Tibial nerve (tissue), 4 donors: Measurements from ENCODE around the gene NLRP12. TPM values are rescaled to one million over a fixed set of nuclear protein-coding genes. Genes with fewer than 3 reads are reported as not detected.
"Not testable (repeated sequence)": the region's sequence is repeated elsewhere in the genome, so short reads cannot be mapped to it uniquely, and the experiment has no call there.

Experiments
- DNase-seq, 2 donors: peaks; one replicate each; pipeline ENCODE4 v3.0.0-alpha.2; 2019; ENCODE audit warnings: low spot score in 2 of 2
- H3K27ac ChIP-seq, 4 donors: fragments of 200-600 bp; sonication (generic) in 3 of 4; one replicate each; pipeline ENCODE4 v1.5.1; 2017 to 2019; ENCODE audit warnings: mild to moderate bottlenecking in 1 of 4
- H3K27me3 ChIP-seq, 2 donors: fragments of 200-600 bp; sonication (generic) in 1 of 2; one replicate each; pipeline versions ENCODE4 v1.5.1 to v1.6.0; 2017 to 2019
- H3K36me3 ChIP-seq, 3 donors: fragments of 200-600 bp; sonication (generic); one replicate each; pipeline ENCODE4 v1.5.1; 2018 to 2019
- H3K4me1 ChIP-seq, 4 donors: fragments of 200-600 bp; sonication (generic) in 3 of 4; one replicate each; pipeline ENCODE4 v1.5.1; 2017 to 2019
- H3K4me3 ChIP-seq, 4 donors: fragments of 200-600 bp; sonication (generic) in 3 of 4; one replicate each; pipeline ENCODE4 v1.5.1; 2017 to 2019; ENCODE audit warnings: mild to moderate bottlenecking in 1 of 4, moderate library complexity in 1 of 4
- H3K9me3 ChIP-seq, 4 donors: fragments of 200-600 bp; sonication (generic) in 3 of 4; one replicate each; pipeline ENCODE4 v1.5.1; 2017 to 2019
- EP300 ChIP-seq, 2 donors: sonication (generic); formaldehyde crosslinking; IDR thresholded peaks; one replicate each; pipeline ENCODE4 v1.6.1; 2017; ENCODE audit warnings: antibody characterized with exemption in 2 of 2, mild to moderate bottlenecking in 1 of 2
- POLR2A ChIP-seq, 2 donors: fragments of 450-650 bp; IDR thresholded peaks; one replicate each; pipeline ENCODE4 v1.6.1; 2017; ENCODE audit warnings: antibody characterized with exemption in 2 of 2, mild to moderate bottlenecking in 2 of 2, moderate library complexity in 2 of 2
- WGBS, 2 donors: methylation state at CpG; one replicate each; pipeline ENCODE4 v1.1.5; 2018; 5-methylcytosine and 5-hydroxymethylcytosine counted together
- total RNA-seq, 4 donors: library from RNA; depleted of rRNA; stranded (reverse); fragments of >200 nt; gene quantifications; one replicate each; pipeline ENCODE4 v1.1.0, GENCODE V29; 2016
- TF ChIP-seq, protein P1 (sequence below), 5 experiments: fragments of 200-600 bp in 3 of 5; fragments of 450-650 bp in 2 of 5; sonication (generic) in 3 of 5; IDR thresholded peaks; one replicate each; pipeline ENCODE4 v1.5.1; 2016 to 2019; ENCODE audit warnings: antibody characterized with exemption in 5 of 5, mild to moderate bottlenecking in 3 of 5, moderate library complexity in 2 of 5

Gene NLRP12, protein sequence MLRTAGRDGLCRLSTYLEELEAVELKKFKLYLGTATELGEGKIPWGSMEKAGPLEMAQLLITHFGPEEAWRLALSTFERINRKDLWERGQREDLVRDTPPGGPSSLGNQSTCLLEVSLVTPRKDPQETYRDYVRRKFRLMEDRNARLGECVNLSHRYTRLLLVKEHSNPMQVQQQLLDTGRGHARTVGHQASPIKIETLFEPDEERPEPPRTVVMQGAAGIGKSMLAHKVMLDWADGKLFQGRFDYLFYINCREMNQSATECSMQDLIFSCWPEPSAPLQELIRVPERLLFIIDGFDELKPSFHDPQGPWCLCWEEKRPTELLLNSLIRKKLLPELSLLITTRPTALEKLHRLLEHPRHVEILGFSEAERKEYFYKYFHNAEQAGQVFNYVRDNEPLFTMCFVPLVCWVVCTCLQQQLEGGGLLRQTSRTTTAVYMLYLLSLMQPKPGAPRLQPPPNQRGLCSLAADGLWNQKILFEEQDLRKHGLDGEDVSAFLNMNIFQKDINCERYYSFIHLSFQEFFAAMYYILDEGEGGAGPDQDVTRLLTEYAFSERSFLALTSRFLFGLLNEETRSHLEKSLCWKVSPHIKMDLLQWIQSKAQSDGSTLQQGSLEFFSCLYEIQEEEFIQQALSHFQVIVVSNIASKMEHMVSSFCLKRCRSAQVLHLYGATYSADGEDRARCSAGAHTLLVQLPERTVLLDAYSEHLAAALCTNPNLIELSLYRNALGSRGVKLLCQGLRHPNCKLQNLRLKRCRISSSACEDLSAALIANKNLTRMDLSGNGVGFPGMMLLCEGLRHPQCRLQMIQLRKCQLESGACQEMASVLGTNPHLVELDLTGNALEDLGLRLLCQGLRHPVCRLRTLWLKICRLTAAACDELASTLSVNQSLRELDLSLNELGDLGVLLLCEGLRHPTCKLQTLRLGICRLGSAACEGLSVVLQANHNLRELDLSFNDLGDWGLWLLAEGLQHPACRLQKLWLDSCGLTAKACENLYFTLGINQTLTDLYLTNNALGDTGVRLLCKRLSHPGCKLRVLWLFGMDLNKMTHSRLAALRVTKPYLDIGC
- 1 to 10 TPM in 2 of 4 donors, under 1 TPM in 2; 0.42 to 2.9 (median 1.2) TPM for total RNA-seq

GRCh38 chr19:53824134-53824611, at the start of gene NLRP12:
NLRP12 (minus strand) TSS chr19:53824314; CDS start chr19:53824174, 140 bp downstream.
- Histone ChIP-seq H3K4me1 (no peaks in the 10 kb centered on the region), H3K27me3 (no peaks in the 10 kb centered on the region), H3K4me3 (peak within 1 kb of the TSS in 1 of 4 donors; percentile 15), H3K36me3 (no peaks in the 10 kb centered on the region), H3K9me3 (no peaks in the 10 kb centered on the region), H3K27ac (no peak within 1 kb of the TSS)
- TF ChIP-seq POLR2A (IDR thresholded peaks at IDR 0.05) = no peak
- peak; percentile 11 to 62 for TF ChIP-seq EP300 (IDR thresholded peaks at IDR 0.05)
- DNase-seq = peak in 1 of 2 donors; percentile 39
- 54 to 69% methylated on average over 14 of the region's 14 CpGs for WGBS, 2 donors

GRCh38 chr19:53872762-53873161, 48.6 kb upstream of the NLRP12 start:
- Histone ChIP-seq H3K4me3 (no peak overlapping the region), H3K27me3 (no peaks in the 10 kb centered on the region), H3K9me3 (no peaks in the 10 kb centered on the region), H3K36me3 (peaks cover 0 to 47% (median 8%) of the 10 kb centered on the region in 3 donors), H3K4me1 (peaks cover 0 to 47% (median 3%) of the 10 kb centered on the region in 4 donors), H3K27ac (no peak overlapping the region)
- WGBS, 2 donors = 75 to 78% methylated on average over 6 of the region's 6 CpGs
- DNase-seq = no peak
- TF ChIP-seq, protein P1, sequence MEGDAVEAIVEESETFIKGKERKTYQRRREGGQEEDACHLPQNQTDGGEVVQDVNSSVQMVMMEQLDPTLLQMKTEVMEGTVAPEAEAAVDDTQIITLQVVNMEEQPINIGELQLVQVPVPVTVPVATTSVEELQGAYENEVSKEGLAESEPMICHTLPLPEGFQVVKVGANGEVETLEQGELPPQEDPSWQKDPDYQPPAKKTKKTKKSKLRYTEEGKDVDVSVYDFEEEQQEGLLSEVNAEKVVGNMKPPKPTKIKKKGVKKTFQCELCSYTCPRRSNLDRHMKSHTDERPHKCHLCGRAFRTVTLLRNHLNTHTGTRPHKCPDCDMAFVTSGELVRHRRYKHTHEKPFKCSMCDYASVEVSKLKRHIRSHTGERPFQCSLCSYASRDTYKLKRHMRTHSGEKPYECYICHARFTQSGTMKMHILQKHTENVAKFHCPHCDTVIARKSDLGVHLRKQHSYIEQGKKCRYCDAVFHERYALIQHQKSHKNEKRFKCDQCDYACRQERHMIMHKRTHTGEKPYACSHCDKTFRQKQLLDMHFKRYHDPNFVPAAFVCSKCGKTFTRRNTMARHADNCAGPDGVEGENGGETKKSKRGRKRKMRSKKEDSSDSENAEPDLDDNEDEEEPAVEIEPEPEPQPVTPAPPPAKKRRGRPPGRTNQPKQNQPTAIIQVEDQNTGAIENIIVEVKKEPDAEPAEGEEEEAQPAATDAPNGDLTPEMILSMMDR (IDR thresholded peaks at IDR 0.05) = no peak
- TF ChIP-seq EP300 (IDR thresholded peaks at IDR 0.05) (no peak), POLR2A (IDR thresholded peaks at IDR 0.05) (no peak)

- TF ChIP-seq POLR2A (IDR thresholded peaks at IDR 0.05) (no peak), EP300 (IDR thresholded peaks at IDR 0.05) (no peak)
- TF ChIP-seq, protein P1 (IDR thresholded peaks at IDR 0.05) = no peak
- H3K27ac ChIP-seq = peak overlapping the region in 1 of 4 donors; percentile 43
- no peak overlapping the region for H3K4me3 ChIP-seq
- no peak for DNase-seq
- peaks cover 0 to 57% (median 12%) of the 10 kb centered on the region in 4 donors for H3K4me1 ChIP-seq
- peaks cover 0 to 42% (median 8%) of the 10 kb centered on the region in 3 donors for H3K36me3 ChIP-seq
- H3K9me3 ChIP-seq = no peaks in the 10 kb centered on the region
- 44 to 61% methylated on average over 7 of the region's 7 CpGs for WGBS, 2 donors
- H3K27me3 ChIP-seq = no peaks in the 10 kb centered on the region
These were observed 47.3 kb upstream of the NLRP12 start for GRCh38 chr19:53871454-53871853.

DNA sequence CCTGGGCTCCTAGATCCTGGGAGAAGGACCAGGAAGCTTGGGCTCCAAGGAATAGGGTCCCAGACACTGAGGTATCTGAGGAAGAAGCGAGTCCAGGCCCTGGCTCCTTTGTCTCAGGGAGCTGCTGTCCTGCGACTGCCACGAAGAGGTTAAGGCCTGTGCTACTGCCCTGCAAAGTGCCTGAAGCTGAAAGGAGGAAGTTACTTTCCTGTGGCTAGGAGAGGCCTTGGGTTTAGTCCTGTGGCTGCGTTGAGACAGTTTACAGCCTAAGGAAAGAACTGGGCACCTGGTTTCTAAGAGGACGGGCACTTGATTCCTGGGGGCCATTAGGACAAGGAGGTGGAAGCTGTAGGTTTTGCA, 46.4 kb upstream of the NLRP12 start:
- peaks cover 0 to 67% (median 19%) of the 10 kb centered on the region in 4 donors for H3K4me1 ChIP-seq
- peak overlapping the region in 3 of 4 donors; percentile 69 to 96 (median 95) for H3K27ac ChIP-seq
- no peak for DNase-seq
- peak overlapping the region in 1 of 4 donors; percentile 83 for H3K4me3 ChIP-seq
- WGBS, 2 donors = 35 to 53% methylated on average over 5 of the region's 5 CpGs
- TF ChIP-seq POLR2A (IDR thresholded peaks at IDR 0.05) (no peak), EP300 (IDR thresholded peaks at IDR 0.05) (no peak)
- TF ChIP-seq, protein P1 (IDR thresholded peaks at IDR 0.05) = no peak
- no peaks in the 10 kb centered on the region for H3K9me3 ChIP-seq
- H3K27me3 ChIP-seq = no peaks in the 10 kb centered on the region
- peaks cover 0 to 32% (median 8%) of the 10 kb centered on the region in 3 donors for H3K36me3 ChIP-seq

DNA sequence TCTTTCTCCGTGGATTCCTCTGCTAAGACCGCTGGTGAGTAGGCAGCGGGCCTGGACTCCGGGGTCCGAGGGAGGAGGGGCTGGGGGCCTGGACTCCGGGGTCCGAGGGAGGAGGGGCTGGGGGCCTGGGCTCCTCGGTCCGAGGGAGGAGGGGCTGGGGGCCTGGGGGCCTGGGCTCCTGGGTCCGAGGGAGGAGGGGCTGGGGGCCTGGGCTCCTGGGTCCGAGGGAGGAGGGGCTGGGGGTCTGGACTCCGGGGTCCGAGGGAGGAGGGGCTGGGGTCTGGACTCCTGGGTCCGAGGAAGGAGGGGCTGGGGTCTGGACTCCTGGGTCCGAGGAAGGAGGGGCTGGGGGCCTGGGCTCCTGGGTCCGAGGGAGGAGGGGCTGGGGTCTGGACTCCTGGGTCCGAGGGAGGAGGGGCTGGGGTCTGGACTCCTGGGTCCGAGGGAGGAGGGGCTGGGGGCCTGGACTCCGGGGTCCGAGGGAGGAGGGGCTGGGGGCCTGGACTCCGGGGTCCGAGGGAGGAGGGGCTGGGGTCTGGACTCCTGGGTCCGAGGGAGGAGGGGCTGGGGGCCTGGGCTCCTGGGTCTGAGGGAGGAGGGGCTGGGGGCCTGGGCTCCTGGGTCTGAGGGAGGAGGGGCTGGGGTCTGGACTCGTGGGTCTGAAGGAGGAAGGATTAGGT, 45.8 kb upstream of the NLRP12 start:
- Histone ChIP-seq H3K4me3 (peak overlapping the region; percentile 70 to 83 (median 75)), H3K36me3 (peaks cover 0 to 27% (median 8%) of the 10 kb centered on the region in 3 donors), H3K4me1 (peaks cover 0 to 69% (median 22%) of the 10 kb centered on the region in 4 donors), H3K27ac (peak overlapping the region; percentile 88 to 97 (median 96))
- DNase-seq, H3K9me3 ChIP-seq, H3K27me3 ChIP-seq: not testable (repeated sequence)
- WGBS, 2 donors = 6 to 20% methylated on average over 2 to 12 of the region's 24 CpGs
